ENCODE data around the gene ULK4.
"Not testable (repeated sequence)": the region's sequence is repeated elsewhere in the genome, so short reads cannot be mapped to it uniquely, and the experiment has no call there.

The ULK4 gene

DNA sequence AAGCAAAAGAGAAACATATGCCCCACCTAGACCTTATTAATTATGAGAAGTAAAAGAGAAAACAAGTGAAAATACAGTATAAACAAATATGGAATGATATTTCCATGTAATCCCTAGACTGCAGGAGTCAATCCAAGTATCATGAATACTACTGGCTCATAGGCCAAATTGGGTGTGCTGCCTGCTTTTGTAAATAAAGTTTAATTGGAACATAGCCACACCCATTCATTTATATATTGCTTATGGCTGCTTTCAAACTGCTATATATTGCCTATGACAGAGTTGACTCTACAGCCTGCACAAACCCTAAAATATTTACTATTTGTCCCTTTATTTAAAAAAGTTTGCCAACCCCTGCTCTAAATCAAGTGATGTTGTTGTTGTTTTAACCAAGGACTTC is 5.3 kb downstream of the ULK4 start:
- no peak for DNase-seq

DNA sequence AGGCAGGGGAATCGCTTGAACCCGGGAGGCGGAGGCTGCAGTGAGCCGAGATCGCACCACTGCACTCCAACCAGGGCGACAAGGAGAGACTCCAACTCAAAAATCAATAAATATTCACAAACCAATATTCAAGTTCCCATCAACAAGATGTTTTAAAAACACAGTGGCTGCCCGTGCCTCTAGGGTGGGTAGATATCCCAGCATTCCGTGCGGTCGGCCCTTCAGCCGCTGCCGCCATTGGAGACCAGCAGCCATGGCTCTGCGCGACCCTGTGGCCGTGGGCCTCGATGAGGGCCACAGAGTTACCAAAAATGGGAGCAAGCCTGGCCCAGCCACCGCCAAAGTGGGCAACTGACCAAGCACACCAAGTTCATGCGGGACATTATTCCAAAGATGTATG is 6.7 kb downstream of the ULK4 start:
- no peak for DNase-seq

DNA sequence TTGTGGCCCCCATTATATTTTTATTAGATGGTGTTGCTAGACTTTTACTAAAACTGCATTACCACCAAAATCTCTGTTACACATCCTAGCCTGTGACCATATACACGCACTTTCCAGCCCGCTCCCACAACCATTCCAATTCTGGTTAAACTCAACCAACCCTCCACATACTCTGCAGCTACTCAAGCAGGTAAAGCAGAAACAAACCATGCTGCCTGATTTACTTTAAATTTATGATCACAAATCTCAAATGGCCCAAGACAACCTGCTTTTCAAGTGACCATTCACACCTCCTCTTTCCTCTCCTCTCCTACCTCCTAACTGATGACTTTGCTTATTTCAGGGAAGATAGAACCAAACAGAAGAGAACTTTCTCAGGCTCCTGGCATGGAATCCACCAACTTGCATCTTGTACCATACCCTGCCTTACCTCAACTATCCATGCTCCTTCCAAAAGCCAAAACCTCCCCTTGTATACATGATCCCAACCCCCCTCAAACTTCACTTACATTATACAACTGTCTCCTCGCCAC is 18.5 kb downstream of the ULK4 start:
- no peak for DNase-seq

DNA sequence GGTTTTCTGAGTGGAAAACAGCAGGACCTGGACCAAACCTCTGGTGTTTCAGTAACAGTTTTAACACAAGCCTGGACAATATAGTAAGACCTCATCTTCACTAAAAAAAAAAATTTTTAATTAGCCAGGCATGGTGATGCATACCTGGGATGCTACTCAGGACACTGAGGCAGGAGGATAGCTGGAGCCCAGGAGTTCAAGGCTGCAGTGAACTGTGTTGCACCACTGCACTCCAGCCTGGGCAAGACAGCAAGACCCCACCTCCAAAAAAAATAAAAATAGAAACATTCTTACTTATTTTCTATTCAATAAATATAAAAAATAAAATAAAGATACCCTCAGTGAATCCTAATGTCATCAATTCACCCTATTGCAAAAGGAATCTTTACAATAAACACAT is 21.5 kb downstream of the ULK4 start:
- DNase-seq: no peak

DNA sequence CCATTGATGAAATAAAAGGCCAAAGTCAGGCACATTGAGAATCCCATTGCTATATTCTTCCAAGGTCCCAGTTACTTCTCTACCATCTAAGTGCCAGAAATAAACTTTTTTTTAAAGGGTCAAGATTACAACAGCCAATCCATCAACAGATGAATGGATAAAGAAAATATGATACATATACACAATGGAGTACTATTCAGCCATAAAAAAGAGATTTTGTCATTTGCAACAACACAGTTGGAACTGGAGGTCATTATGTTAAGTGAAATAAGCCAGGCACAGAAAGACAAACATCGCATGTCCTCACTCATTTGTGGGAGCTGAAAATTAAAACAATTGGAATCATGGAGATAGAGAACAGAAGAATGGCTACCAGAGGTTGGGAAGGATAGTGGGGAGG is 25.5 kb downstream of the ULK4 start:
- DNase-seq: no peak

DNA sequence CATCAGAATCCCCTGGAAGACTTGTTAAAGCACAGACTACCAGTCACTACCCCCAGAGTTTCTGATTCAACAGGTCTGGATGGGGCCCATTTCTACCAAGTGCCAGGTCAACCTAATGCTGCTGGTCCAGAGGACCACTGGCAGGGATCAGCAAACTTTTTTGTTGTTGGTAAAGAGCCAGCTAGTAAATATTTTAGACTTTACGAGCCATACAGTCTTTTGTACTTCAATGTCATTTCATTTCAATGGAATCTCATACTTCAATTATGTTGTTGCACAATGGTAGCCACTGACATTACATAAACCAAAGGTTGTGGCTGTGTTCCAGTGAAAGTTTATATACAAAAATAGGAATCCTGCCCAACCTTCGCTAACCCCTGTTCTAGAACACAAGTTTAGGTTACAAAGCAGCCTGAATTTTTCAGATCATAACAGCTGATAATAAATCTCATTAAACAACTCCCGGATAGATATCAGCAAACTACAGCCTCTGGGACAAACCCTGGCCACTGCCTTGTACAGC is 28.7 kb downstream of the ULK4 start:
- peak; percentile 85 for DNase-seq

DNA sequence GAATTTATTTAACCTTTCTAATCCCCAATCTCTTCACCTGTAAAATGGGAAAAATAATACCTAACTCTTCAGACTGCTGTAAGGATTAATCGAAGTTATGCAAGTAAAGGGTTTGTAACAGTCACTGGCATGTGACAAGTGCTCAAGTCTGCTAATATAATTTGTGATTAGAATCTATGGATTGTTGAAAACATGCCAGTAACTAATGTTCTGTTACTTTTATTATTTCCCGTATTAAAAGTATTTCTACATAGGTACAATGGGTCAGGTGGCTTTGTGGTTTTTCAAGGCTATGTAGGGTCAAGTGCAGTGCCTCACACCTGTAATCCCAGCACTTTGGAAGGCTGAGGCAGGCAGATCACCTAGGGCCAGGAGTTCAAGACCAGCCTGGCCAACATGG is 29.4 kb downstream of the ULK4 start:
- no peak for DNase-seq

DNA sequence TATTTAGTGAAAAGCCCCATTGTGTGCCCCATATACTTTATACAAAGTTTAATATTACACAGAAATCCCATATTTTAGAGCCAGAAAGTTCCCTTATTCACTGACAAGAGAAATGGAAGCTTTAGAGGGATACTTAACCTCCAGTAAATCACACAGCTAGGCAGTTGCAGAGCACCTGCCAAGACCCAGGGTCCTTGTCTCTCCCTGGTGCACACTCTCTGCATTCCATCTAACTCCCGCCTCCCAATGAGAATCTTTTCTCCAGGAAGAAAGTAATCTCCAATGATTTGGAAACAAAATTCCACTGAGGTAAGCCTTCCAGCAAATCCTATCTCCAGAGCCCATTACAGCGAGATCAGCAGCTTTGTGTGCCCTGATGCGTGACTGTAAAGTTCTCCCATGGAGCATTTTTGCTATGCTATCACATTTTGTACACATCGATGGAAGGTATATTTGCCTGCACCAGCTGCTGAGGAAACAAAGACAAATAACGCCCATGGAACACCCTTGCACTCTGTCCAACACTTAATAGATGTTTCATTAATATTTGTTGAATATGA is 41.4 kb downstream of the ULK4 start:
- no peak for DNase-seq

DNA sequence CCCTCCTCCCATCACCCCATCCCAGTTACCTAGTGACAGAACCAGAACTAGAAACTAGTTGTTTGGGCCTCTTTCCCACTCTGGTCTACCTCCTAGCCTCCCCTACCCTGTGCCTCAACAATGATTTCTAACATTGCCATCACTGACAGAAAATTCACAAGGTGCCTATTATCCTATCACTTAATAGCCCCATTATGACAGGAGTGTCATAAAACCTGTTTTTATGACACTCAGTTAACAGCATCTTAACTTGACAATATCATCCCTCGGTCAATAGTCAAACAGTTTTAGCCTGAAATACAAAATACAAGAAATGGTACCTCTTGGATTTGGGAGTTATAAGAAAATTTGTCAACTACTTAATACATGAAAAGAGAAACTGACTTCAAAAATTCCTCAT is 46.5 kb downstream of the ULK4 start:
- no peak for DNase-seq

DNA sequence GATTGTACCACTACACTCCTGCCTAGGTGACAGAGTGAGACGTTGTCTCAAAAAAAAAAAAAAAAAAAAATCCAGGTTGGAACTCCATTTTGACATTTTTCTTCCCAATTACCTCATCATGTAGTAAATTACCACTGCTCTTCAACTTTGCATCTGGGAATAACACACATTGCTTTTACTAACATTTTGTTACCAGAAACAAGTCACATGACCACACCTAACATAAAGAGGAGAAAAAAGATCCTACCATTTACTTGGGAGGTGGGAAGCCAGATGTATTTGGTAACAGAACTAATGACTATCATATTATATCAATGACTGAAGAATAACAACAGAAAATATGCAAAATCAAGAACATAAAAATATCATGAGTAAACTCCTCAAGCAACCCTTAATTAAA is 49.6 kb downstream of the ULK4 start:
- DNase-seq: no peak

DNA sequence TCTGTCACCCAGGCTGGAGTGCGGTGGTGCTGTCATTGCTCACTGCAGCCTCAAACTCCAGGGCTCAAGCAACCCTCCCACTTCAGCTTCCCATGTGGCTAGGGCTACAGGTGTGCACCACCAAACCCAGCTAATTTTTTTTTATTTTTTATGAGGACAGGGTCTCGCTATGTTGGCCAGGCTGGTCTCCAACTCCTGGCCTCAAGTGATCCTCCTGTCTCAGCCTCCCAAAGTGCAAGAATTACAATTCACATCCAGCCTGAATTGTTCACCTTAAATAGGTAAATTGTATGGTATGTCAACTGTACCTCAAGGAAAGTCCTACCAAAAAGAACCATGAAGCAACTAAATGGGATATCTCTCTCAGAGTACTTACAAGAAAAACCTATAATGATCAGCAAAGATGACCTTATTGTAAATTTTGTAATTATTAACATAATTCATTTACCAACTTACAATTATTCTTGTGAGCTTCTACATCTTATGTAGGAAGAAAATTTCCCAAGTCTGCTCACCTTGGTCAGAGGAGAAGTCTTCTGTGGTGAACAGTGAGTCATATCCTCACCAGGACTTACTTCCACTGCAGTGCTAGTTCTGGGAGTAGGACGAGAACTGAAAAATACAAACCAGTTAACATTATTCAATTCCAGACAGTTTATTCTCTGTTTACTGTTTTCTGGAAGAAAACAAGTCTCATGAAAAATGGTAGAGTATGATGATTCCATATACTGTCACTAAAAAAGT is 54.4 kb downstream of the ULK4 start:
- DNase-seq: peak; percentile 21

DNA sequence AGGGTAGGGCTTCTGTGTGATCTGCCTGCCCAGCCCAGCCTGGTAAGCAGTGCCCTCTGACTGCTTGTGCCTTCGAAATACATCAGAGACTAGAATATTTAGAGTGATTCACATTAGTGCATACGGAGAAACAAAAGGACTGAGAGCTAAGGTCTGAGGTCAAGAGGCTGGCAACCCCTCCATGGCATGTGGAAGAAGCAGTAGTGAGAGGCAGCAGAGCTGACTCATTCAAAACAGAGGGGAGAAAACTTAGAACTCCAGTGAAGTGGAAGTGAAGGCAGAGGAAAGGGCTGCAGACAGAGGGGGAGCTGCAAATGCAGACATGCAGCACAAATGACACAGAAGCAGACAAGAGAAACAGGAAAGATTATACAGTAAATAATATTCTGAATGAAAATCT is 61.6 kb downstream of the ULK4 start:
- DNase-seq: peak; percentile 38

DNA sequence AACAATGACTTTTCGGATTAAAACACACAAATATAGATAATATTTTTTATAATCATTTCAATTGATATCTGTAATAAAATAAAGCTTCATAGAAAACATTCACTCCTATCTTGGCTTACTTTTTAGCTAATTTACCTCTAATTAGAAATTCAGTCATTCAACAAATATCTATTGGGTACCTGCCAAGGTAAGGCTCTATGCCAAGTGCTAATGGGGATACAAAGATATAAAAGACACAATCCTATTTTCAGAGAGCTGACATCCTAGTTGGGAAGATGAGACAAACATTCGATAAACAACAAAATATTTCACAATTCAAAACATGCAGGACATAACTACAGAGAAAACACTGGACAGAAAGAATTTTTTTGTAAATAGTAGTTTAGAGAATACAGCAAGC is 63.3 kb downstream of the ULK4 start:
- DNase-seq: no peak

DNA sequence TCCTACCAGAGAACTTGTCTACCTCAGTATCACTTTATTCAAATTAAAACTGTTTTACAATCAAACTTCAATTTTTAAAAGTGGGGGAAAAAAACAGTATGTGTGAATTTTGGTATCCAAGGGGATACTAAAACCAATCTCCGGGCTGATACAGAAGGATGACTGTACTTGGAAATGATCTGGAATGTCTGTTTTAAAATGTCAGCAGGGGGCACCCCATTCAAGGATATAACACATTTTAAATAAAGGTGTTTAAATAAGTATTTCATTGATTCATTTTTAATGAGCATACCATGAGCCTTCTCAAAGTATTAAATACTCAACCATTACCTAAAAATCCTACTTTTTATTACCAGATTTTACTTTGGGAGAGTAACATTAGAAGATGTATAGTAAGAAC is 67.9 kb downstream of the ULK4 start:
- DNase-seq: peak; percentile 58

DNA sequence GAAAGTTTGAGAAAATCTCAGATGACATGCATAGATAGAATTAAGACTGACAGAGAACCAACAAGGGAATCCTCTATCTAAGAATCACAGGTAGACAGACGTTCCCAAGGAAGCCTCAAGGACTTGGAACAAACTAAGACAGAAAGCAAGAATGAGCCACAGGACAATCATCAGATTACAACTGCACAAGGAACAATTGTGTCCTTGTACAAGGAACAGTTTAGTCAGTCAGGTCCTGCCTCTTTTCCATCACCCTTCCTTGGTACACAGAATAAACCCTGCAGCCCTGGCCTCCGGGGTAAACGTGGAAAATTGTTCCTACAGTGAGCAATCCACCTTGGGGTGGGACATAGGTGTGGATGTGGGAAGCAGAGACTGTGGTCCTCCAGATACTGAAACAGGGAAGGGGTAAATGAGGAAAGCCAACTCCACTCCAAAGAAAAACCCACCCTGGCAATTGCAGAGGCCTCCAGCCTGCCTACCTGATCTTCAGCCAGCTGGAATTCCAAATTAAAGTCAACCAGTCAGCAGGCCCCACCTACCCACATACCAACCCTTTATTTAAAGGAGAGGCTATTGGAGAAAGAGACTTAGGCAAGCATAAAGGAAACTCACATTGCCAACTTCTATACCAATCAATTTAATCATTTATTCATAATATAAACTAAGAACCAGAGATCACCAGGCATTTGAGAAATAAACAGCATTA is 73.4 kb downstream of the ULK4 start:
- DNase-seq: no peak

DNA sequence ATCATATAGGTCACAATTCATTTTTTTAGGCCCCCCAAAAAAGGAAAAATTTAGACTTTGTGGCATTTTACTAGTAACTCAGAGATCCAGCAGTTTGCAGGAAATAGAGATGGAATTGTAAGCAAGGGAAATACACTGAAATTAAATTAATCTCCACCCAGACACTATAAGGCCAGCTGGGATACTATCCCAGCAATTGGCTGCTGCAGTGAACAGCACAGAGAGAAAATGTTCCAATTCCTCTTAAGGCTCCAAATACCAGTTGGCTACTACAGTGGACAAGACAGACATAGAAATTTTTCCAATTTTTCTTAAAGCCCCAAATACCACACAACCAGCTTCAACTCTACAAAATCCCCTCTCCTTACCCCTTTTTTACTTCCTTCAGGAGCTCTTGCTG is 78.9 kb downstream of the ULK4 start:
- DNase-seq: no peak

DNA sequence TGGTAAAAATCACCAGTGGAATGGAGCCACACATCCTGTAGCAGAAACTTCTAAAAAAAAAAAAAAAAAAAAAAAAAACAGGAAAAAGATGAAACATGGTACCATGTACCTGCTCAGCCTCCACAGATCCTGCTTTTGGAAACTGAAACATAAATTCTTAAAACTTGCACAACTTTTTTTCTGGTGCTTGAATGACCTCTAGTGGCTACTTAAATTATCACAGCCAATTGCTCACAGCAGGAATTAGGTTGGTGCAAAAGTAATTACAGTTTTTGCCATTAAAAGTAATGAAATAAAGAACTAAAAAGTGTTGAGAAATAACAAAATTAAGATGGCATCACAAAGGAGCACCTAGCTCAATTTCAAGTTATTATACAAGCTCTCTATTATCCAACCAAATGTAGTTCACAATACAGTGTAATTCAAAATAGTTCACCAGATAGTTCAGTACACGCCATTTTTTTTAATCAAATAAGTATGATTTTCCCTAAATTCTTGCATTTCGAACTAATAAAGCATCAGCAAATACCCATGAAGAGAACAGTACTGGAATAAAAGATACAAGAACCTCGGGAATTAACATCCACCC is 80.6 kb downstream of the ULK4 start:
- DNase-seq: peak; percentile 39

DNA sequence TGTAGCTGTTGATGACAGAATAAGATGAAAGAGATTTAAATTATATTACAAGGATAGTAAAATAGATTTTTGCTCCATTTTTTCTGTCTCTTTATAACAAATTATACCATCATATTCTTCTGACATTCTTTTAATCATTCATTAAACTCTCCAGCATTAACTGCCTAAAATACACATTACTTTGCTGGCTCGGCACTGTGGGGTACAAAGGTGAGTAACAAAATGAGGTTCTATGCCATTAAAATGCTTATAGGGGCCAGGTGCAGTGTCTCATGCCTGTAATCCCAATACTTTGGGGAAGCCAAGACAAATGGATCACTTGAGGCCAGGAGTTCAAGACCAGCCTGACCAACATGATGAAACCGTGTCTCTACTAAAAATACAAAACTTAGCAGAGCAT is 81.5 kb downstream of the ULK4 start:
- no peak for DNase-seq

DNA sequence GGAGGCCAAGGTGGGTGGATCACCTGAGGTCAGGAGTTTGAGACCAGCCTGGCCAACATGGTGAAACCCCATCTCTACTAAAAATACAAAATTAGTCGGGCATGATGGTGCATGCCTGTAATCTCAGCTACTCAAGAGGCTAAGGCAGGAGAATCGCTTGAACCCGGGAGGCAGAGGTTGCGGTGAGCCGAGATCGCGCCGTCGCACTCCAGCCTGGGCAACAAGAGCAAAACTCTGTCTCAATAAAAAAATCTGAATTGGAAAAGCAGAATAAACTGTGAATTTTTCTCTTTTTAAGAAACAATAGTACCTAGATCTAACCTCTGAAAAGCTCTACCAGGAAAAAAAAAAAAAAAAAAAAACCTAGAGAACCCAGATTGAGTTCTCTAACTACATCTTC is 84.2 kb downstream of the ULK4 start:
- not testable (repeated sequence) for DNase-seq

DNA sequence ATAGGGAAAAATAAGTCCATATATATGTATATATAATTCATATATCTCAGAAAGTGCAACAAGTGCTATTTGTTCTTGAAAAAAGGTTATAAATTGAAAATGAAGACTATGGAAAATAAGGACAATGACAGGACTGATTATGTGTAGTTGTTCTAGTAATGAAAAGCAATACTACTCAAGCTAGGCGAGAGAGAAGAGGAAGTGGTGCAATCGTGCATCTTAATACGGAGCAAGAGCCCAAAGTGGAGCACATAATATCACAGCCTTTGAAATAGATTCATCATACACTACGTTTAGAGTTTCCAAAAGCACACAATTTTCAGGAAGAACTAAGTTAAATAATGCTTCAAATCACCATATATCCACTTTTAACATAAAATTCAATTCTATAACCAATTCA is 87.9 kb downstream of the ULK4 start:
- DNase-seq: no peak

DNA sequence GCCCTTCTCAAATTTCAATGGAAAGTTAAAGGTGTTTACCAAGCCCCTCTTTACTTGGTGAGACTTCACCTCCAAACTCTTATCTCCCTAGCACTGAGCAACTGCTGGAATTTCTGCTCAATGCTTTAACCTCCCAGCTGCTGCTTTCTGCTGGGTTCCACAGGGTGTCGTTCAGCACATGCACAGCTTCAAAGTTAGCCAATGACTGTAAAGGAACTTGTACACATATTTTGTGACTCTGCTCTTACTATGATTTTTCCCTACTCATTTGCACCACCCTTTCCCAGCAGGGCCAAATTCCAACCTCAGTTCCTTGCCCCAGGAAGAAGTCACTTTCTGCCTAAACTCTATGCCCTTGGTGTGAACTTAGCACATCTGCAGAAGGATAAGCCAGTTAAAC is 89.7 kb downstream of the ULK4 start:
- no peak for DNase-seq

DNA sequence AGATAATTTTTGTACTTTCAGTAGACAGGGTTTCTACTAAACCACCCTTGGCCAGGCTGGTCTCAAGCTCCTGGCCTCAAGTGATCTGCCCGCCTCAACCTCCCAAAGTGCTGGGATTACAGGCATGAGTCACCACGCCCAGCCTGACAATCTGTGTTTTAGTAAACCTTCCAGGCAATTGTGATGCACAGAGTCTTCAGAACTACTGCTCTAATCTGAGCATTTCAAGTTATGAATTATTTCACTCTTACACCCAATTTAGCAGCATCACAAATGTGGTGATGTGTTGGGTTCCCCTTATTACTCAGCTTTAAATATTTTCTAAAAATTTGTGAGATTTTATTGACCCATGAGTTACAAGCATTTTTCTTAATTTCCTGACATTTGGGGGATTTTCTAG is 94.4 kb downstream of the ULK4 start:
- no peak for DNase-seq

DNA sequence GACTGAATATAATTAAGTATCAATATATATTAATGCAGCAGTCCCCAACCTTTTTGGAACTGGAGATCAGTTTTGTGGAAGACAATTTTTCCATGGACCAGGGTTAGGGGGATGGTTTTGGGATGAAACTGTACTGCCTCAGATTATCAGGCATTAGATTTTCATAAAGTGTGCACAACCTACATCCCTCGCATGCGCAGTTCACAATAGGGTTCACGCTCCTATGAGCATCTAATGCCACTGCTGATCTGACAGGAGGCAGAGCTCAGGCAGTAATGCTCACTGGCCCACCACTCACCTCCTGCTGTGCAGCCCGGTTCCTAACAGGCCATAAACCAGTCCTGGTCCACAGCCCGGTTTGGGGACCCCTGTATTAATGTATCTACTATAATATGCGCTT is 95.6 kb downstream of the ULK4 start:
- DNase-seq: no peak

DNA sequence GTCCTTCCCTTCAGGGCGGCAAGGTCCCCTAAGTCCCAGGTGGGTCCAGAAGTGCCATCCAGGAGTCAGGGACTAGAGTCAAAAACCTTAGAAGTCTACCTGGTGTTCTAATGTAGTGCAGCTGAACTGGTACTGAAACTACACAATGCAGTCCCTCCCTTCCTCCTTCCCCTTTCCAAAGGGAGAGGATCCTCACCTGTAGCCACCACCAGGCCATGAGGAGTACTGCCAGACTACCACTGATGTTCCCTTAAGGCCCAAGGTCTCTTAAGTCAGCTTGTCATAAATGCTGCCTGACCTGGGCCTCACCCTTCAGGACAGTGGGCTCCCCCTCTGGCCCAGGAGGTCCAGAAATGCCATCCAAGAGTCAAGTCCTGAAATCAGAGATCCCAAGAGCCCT is 98.9 kb downstream of the ULK4 start:
- DNase-seq: no peak

Data from EL (cell line).